ENCODE results near the gene CTXN1. TPM values are rescaled to one million over a fixed set of nuclear protein-coding genes. Genes with fewer than 3 reads are reported as not detected.
A peak's percentile ranks its signal among the peaks of the same experiment; 100 is the strongest.

Gene CTXN1
- total RNA-seq, 4 donors from 2014 or later: 18.3 to 33.3 (median 26.4) TPM

GRCh38 chr19:7944177-7944761 lies 18.3 kb upstream of the CTXN1 start:
- Histone ChIP-seq H3K4me3 (peak overlapping the region; percentile 34 to 72), H3K27me3 (no peaks in the 10 kb centered on the region), H3K9me3 (no peaks in the 10 kb centered on the region), H3K36me3 (peaks cover 0 to 23% of the 10 kb centered on the region in 2 donors), H3K4me1 (peaks cover 0 to 53% (median 18%) of the 10 kb centered on the region in 3 donors), H3K27ac (peak overlapping the region; percentile 80 to 97 (median 92))
- ATAC-seq: peak; percentile 57
- WGBS, 2 donors (ENCODE audit: low coverage in 1 of 2): 21 to 32% methylated on average over 4 to 11 of the region's 18 CpGs
- TF ChIP-seq CTCF (IDR thresholded peaks at IDR 0.05) (peak in 3 of 4 experiments; percentile 86 to 92 (median 89)), POLR2AphosphoS5 (IDR thresholded peaks at IDR 0.05) (no peak), POLR2A (IDR thresholded peaks at IDR 0.05) (no peak)

- peaks cover 0 to 30% of the 10 kb centered on the region in 2 donors for H3K36me3 ChIP-seq
- peak within 1 kb of the TSS; percentile 92 to 97 (median 93) for H3K27ac ChIP-seq
- WGBS, 2 donors (ENCODE audit: low coverage in 1 of 2): 0% methylated on average over 2 to 14 of the region's 56 CpGs
- H3K4me3 ChIP-seq: peak within 1 kb of the TSS; percentile 62 to 72
- H3K27me3 ChIP-seq: no peaks in the 10 kb centered on the region
- TF ChIP-seq POLR2A (IDR thresholded peaks at IDR 0.05) (peak; percentile 59 to 65), CTCF (IDR thresholded peaks at IDR 0.05) (no peak), POLR2AphosphoS5 (IDR thresholded peaks at IDR 0.05) (peak; percentile 92)
- no peaks in the 10 kb centered on the region for H3K9me3 ChIP-seq
- ATAC-seq: peak; percentile 99
- H3K4me1 ChIP-seq: peaks cover 0 to 59% (median 18%) of the 10 kb centered on the region in 3 donors
These were observed 17.7 kb upstream of the CTXN1 start, which contains the start of gene TIMM44 for GRCh38 chr19:7943444-7944176. TIMM44 (minus strand) TSS chr19:7943666; CDS start chr19:7943651, 15 bp downstream.

- H3K4me3 ChIP-seq: peak overlapping the region; percentile 62 to 72
- 1% methylated on average over 15 to 20 of the region's 33 CpGs for WGBS, 2 donors (ENCODE audit: low coverage in 1 of 2)
- ATAC-seq: no peak
- H3K27ac ChIP-seq: peak overlapping the region; percentile 92 to 97 (median 93)
- H3K9me3 ChIP-seq: no peaks in the 10 kb centered on the region
- H3K27me3 ChIP-seq: no peaks in the 10 kb centered on the region
- peaks cover 0 to 65% (median 18%) of the 10 kb centered on the region in 3 donors for H3K4me1 ChIP-seq
- H3K36me3 ChIP-seq: peaks cover 0 to 36% of the 10 kb centered on the region in 2 donors
- TF ChIP-seq POLR2AphosphoS5 (IDR thresholded peaks at IDR 0.05) (no peak), POLR2A (IDR thresholded peaks at IDR 0.05) (no peak), CTCF (IDR thresholded peaks at IDR 0.05) (no peak), EP300 (IDR thresholded peaks at IDR 0.05) (no peak)
These were observed 17.1 kb upstream of the CTXN1 start for GRCh38 chr19:7942981-7943443.

GRCh38 chr19:7941895-7942596 lies 16.1 kb upstream of the CTXN1 start:
- ATAC-seq: no peak
- peaks cover 0 to 46% of the 10 kb centered on the region in 2 donors for H3K36me3 ChIP-seq
- peak overlapping the region in 1 of 2 donors; percentile 72 for H3K4me3 ChIP-seq
- no peaks in the 10 kb centered on the region for H3K9me3 ChIP-seq
- peaks cover 0 to 69% (median 18%) of the 10 kb centered on the region in 3 donors for H3K4me1 ChIP-seq
- TF ChIP-seq POLR2A (IDR thresholded peaks at IDR 0.05): no peak
- TF ChIP-seq EP300 (IDR thresholded peaks at IDR 0.05): no peak
- WGBS, 2 donors (ENCODE audit: low coverage in 1 of 2): 68 to 80% methylated on average over 5 of the region's 19 CpGs
- peak overlapping the region in 2 of 4 donors; percentile 92 to 97 for H3K27ac ChIP-seq
- no peaks in the 10 kb centered on the region for H3K27me3 ChIP-seq

GRCh38 chr19:7940841-7941240 lies 14.9 kb upstream of the CTXN1 start:
- Histone ChIP-seq H3K27me3 (no peaks in the 10 kb centered on the region), H3K27ac (no peak overlapping the region), H3K4me1 (peaks cover 0 to 77% (median 18%) of the 10 kb centered on the region in 3 donors), H3K36me3 (peaks cover 0 to 58% of the 10 kb centered on the region in 2 donors), H3K9me3 (no peaks in the 10 kb centered on the region), H3K4me3 (no peak overlapping the region)
- no peak for TF ChIP-seq EP300 (IDR thresholded peaks at IDR 0.05)
- no peak for TF ChIP-seq POLR2AphosphoS5 (IDR thresholded peaks at IDR 0.05)
- no peak for TF ChIP-seq CTCF (IDR thresholded peaks at IDR 0.05)
- no peak for TF ChIP-seq POLR2A (IDR thresholded peaks at IDR 0.05)
- no peak for ATAC-seq
- 70 to 86% methylated on average over 2 to 7 of the region's 13 CpGs for WGBS, 2 donors (ENCODE audit: low coverage in 1 of 2)

Measured in gastroesophageal sphincter (tissue), 4 donors.